Measurements from ENCODE around the gene POLD4. TPM values are rescaled to one million over a fixed set of nuclear protein-coding genes. Genes with fewer than 3 reads are reported as not detected.

POLD4 gene
- total RNA-seq, 4 donors from 2014 or later, result 57.4 to 115 (median 87.9) TPM

DNA sequence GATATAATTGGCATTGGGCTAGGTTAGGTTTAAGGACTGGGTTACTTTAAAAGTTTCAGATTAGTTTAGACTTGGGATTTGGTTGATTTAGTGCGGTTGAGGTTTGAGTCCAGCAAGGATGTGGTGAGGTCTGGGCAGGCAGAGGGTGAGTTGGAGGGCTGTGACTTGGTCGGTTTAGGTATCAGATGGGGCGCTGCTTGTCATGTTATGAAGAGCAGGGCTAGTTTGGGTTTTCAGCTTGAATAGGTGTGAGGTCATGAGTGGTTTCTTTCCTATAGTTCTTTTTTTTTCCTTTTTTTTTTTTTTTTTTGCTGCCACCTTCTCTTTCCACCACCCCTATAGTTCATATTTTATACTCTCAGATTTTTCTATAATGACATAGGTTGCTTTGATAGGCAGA is 15.3 kb upstream of the POLD4 start:
- DNase-seq, result no peak
- in situ Hi-C loops (cut with MboI; ENCODE audit: low sequenced_read_pairs in 4 of 4), result no loop called here
- H3K36me3 ChIP-seq, result no peaks in the 10 kb centered on the region
- H3K27ac ChIP-seq, result no peak overlapping the region
- no peak for ATAC-seq
- TF ChIP-seq POLR2A (IDR thresholded peaks at IDR 0.05), result no peak
- TF ChIP-seq, protein P1, sequence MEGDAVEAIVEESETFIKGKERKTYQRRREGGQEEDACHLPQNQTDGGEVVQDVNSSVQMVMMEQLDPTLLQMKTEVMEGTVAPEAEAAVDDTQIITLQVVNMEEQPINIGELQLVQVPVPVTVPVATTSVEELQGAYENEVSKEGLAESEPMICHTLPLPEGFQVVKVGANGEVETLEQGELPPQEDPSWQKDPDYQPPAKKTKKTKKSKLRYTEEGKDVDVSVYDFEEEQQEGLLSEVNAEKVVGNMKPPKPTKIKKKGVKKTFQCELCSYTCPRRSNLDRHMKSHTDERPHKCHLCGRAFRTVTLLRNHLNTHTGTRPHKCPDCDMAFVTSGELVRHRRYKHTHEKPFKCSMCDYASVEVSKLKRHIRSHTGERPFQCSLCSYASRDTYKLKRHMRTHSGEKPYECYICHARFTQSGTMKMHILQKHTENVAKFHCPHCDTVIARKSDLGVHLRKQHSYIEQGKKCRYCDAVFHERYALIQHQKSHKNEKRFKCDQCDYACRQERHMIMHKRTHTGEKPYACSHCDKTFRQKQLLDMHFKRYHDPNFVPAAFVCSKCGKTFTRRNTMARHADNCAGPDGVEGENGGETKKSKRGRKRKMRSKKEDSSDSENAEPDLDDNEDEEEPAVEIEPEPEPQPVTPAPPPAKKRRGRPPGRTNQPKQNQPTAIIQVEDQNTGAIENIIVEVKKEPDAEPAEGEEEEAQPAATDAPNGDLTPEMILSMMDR (IDR thresholded peaks at IDR 0.05 in 4 of 5, conservative IDR thresholded peaks at IDR 0.05 in 1 of 5), result no peak
- peaks cover 9 to 32% (median 28%) of the 10 kb centered on the region in 3 donors for H3K27me3 ChIP-seq
- intact Hi-C loops (cut with DNase I; ENCODE audit: low total_unique reads), result no loop called here
- H3K4me3 ChIP-seq, result no peak overlapping the region
- peaks cover 0 to 3% of the 10 kb centered on the region in 2 donors for H3K4me1 ChIP-seq
- no peaks in the 10 kb centered on the region for H3K9me3 ChIP-seq

- in situ Hi-C loops (cut with MboI; ENCODE audit: low sequenced_read_pairs in 4 of 4), result no loop called here
- TF ChIP-seq, protein P1 (IDR thresholded peaks at IDR 0.05 in 4 of 5, conservative IDR thresholded peaks at IDR 0.05 in 1 of 5), result no peak
- no peak for TF ChIP-seq POLR2A (IDR thresholded peaks at IDR 0.05)
- ATAC-seq (no peak), DNase-seq (no peak)
- Histone ChIP-seq H3K36me3 (no peaks in the 10 kb centered on the region), H3K9me3 (no peaks in the 10 kb centered on the region), H3K4me1 (no peaks in the 10 kb centered on the region), H3K4me3 (no peak overlapping the region), H3K27ac (no peak overlapping the region), H3K27me3 (peaks cover 3 to 31% (median 20%) of the 10 kb centered on the region in 3 donors)
- intact Hi-C loops (cut with DNase I; ENCODE audit: low total_unique reads), result no loop called here
These were observed 14.4 kb upstream of the POLD4 start for GRCh38 chr11:67367761-67368227.

GRCh38 chr11:67366961-67367760 is 13.8 kb upstream of the POLD4 start:
- Histone ChIP-seq H3K36me3 (no peaks in the 10 kb centered on the region), H3K4me1 (no peaks in the 10 kb centered on the region), H3K9me3 (no peaks in the 10 kb centered on the region), H3K27me3 (peaks cover 3 to 28% (median 20%) of the 10 kb centered on the region in 3 donors), H3K27ac (no peak overlapping the region), H3K4me3 (no peak overlapping the region)
- intact Hi-C loops (cut with DNase I; ENCODE audit: low total_unique reads) (no loop called here), in situ Hi-C loops (cut with MboI; ENCODE audit: low sequenced_read_pairs in 4 of 4) (no loop called here)
- ATAC-seq (no peak), DNase-seq (no peak)
- TF ChIP-seq POLR2A (IDR thresholded peaks at IDR 0.05), result no peak
- TF ChIP-seq, protein P1 (IDR thresholded peaks at IDR 0.05 in 4 of 5, conservative IDR thresholded peaks at IDR 0.05 in 1 of 5), result no peak

GRCh38 chr11:67366546-67366945 is 13.2 kb upstream of the POLD4 start:
- Histone ChIP-seq H3K4me3 (no peak overlapping the region), H3K27ac (no peak overlapping the region), H3K4me1 (no peaks in the 10 kb centered on the region), H3K27me3 (peaks cover 0 to 25% (median 16%) of the 10 kb centered on the region in 3 donors), H3K36me3 (no peaks in the 10 kb centered on the region), H3K9me3 (no peaks in the 10 kb centered on the region)
- intact Hi-C loops (cut with DNase I; ENCODE audit: low total_unique reads) (no loop called here), in situ Hi-C loops (cut with MboI; ENCODE audit: low sequenced_read_pairs in 4 of 4) (no loop called here)
- ATAC-seq (no peak), DNase-seq (no peak)
- TF ChIP-seq, protein P1 (IDR thresholded peaks at IDR 0.05 in 4 of 5, conservative IDR thresholded peaks at IDR 0.05 in 1 of 5), result no peak
- no peak for TF ChIP-seq POLR2A (IDR thresholded peaks at IDR 0.05)
